Upper lobe of left lung (tissue), 6 donors: ENCODE measurements around the gene ABCA13. TPM values are rescaled to one million over a fixed set of nuclear protein-coding genes. Genes with fewer than 3 reads are reported as not detected.

Experiments
- ATAC-seq, 2 donors: fragments of 200-7000 bp; cut with Tn5 transposase; one replicate each; pipeline ENCODE4 v1.9.1; 2022; ENCODE audit warnings: mild to moderate bottlenecking in 2 of 2, moderate library complexity in 2 of 2; ENCODE audit not compliant: low FRiP score in 2 of 2
- DNase-seq, 2 donors: peaks; one replicate each; pipeline ENCODE4 v3.0.0-alpha.2; 2019 to 2020
- H3K27ac ChIP-seq, 4 donors: fragments of 200-600 bp; sonication (generic); one replicate each; pipeline ENCODE4 v1.5.1; 2016 to 2019
- H3K27me3 ChIP-seq, 4 donors: fragments of 200-600 bp; sonication (generic); one replicate each; pipeline ENCODE4 v1.5.1; 2017 to 2019
- H3K36me3 ChIP-seq, 4 donors: fragments of 200-600 bp; sonication (generic); one replicate each; pipeline ENCODE4 v1.5.1; 2016 to 2019
- H3K4me1 ChIP-seq, 4 donors: fragments of 200-600 bp; sonication (generic); one replicate each; pipeline ENCODE4 v1.5.1; 2018 to 2019
- H3K4me3 ChIP-seq, 4 donors: fragments of 200-600 bp; sonication (generic); one replicate each; pipeline ENCODE4 v1.5.1; 2017 to 2019; ENCODE audit warnings: mild to moderate bottlenecking in 2 of 4, moderate library complexity in 1 of 4
- H3K9me3 ChIP-seq, 4 donors: fragments of 200-600 bp; sonication (generic); one replicate each; pipeline ENCODE4 v1.5.1; 2018 to 2019
- CTCF ChIP-seq, 6 experiments: fragments of 450-650 bp in 4 of 6; fragments of 200-600 bp in 2 of 6; sonication (generic) in 2 of 6; IDR thresholded peaks; one replicate each; pipeline ENCODE4 v1.5.1; 2016 to 2019; ENCODE audit warnings: antibody characterized with exemption in 6 of 6
- EP300 ChIP-seq, 4 donors: sonication (generic); formaldehyde crosslinking; IDR thresholded peaks; one replicate each; pipeline ENCODE4 v1.5.1; 2017; ENCODE audit warnings: antibody characterized with exemption in 4 of 4, control low read depth in 2 of 4
- POLR2A ChIP-seq, 4 donors: fragments of 450-650 bp; IDR thresholded peaks; one replicate each; pipeline ENCODE4 v1.5.1; 2016 to 2017; ENCODE audit warnings: antibody characterized with exemption in 4 of 4, mild to moderate bottlenecking in 2 of 4
- POLR2AphosphoS5 ChIP-seq, 2 donors: sonication (generic); formaldehyde crosslinking; IDR thresholded peaks; one replicate each; pipeline ENCODE4 v1.5.1; 2017; ENCODE audit warnings: antibody characterized with exemption in 2 of 2
- WGBS, 2 donors: methylation state at CpG; one replicate each; pipeline ENCODE4 v1.1.5; 2017 to 2018; 5-methylcytosine and 5-hydroxymethylcytosine counted together
- total RNA-seq, 6 donors: library from RNA; depleted of rRNA in 4 of 6; stranded (reverse); fragments of >200 nt in 4 of 6; gene quantifications; one replicate each; pipeline versions ENCODE4 v1.1.0 to v1.2.1, GENCODE V29; 2016 to 2021
- donor health status: DM: no; HTN: no; CAD: no; lungs with moderate emphysema.
- donor health status: DM: no; HTN: yes; CAD: no; lungs with severe emphysema.

The ABCA13 gene
- total RNA-seq, 6 donors from 2014 or later: 0.49 to 27.7 (median 7.1) TPM

GRCh38 chr7:48638041-48638440 is 466.8 kb downstream of the ABCA13 start:
- WGBS, 2 donors: 84 to 89% methylated on average over 6 of the region's 6 CpGs
- Histone ChIP-seq H3K4me1 (no peaks in the 10 kb centered on the region), H3K36me3 (no peaks in the 10 kb centered on the region), H3K9me3 (no peaks in the 10 kb centered on the region), H3K4me3 (no peak overlapping the region), H3K27ac (no peak overlapping the region), H3K27me3 (no peaks in the 10 kb centered on the region)
- DNase-seq (no peak), ATAC-seq (no peak)
- no peak for TF ChIP-seq POLR2A (IDR thresholded peaks at IDR 0.05)

- Histone ChIP-seq H3K9me3 (no peaks in the 10 kb centered on the region), H3K4me1 (no peaks in the 10 kb centered on the region), H3K27me3 (no peaks in the 10 kb centered on the region), H3K4me3 (no peak overlapping the region), H3K27ac (no peak overlapping the region), H3K36me3 (no peaks in the 10 kb centered on the region)
- peak in 1 of 2 donors; percentile 57 for ATAC-seq
- TF ChIP-seq POLR2A (IDR thresholded peaks at IDR 0.05) (no peak), POLR2AphosphoS5 (IDR thresholded peaks at IDR 0.05) (no peak), CTCF (IDR thresholded peaks at IDR 0.05) (no peak), EP300 (IDR thresholded peaks at IDR 0.05) (no peak)
- peak in 1 of 2 donors; percentile 54 for DNase-seq
- 49 to 53% methylated on average over 2 of the region's 2 CpGs for WGBS, 2 donors
These were observed 472.3 kb downstream of the ABCA13 start for GRCh38 chr7:48643431-48644013.

- TF ChIP-seq POLR2A (IDR thresholded peaks at IDR 0.05): no peak
- DNase-seq: no peak
- Histone ChIP-seq H3K36me3 (no peaks in the 10 kb centered on the region), H3K27me3 (no peaks in the 10 kb centered on the region), H3K4me3 (no peak overlapping the region), H3K4me1 (no peaks in the 10 kb centered on the region), H3K9me3 (no peaks in the 10 kb centered on the region), H3K27ac (no peak overlapping the region)
- 87 to 92% methylated on average over 2 of the region's 2 CpGs for WGBS, 2 donors
- ATAC-seq: no peak
These were observed 486.9 kb downstream of the ABCA13 start for GRCh38 chr7:48658138-48658537.

- Histone ChIP-seq H3K36me3 (no peaks in the 10 kb centered on the region), H3K27me3 (no peaks in the 10 kb centered on the region), H3K9me3 (no peaks in the 10 kb centered on the region), H3K4me3 (no peak overlapping the region), H3K27ac (no peak overlapping the region), H3K4me1 (no peaks in the 10 kb centered on the region)
- DNase-seq: no peak
- no peak for TF ChIP-seq POLR2A (IDR thresholded peaks at IDR 0.05)
- no peak for TF ChIP-seq CTCF (IDR thresholded peaks at IDR 0.05)
- TF ChIP-seq POLR2AphosphoS5 (IDR thresholded peaks at IDR 0.05): no peak
- no peak for TF ChIP-seq EP300 (IDR thresholded peaks at IDR 0.05)
- ATAC-seq: no peak
- WGBS, 2 donors: 53 to 58% methylated on average over 5 of the region's 5 CpGs
These were observed 489.1 kb downstream of the ABCA13 start for GRCh38 chr7:48660306-48660870.

GRCh38 chr7:48664241-48664640 is 493.0 kb downstream of the ABCA13 start:
- H3K27me3 ChIP-seq: no peaks in the 10 kb centered on the region
- H3K9me3 ChIP-seq: no peaks in the 10 kb centered on the region
- DNase-seq (no peak), ATAC-seq (no peak)
- WGBS, 2 donors: 84 to 90% methylated on average over 4 of the region's 4 CpGs
- H3K4me3 ChIP-seq: no peak overlapping the region
- TF ChIP-seq CTCF (IDR thresholded peaks at IDR 0.05) (no peak), EP300 (IDR thresholded peaks at IDR 0.05) (no peak), POLR2AphosphoS5 (IDR thresholded peaks at IDR 0.05) (no peak), POLR2A (IDR thresholded peaks at IDR 0.05) (no peak)
- no peak overlapping the region for H3K27ac ChIP-seq
- no peaks in the 10 kb centered on the region for H3K4me1 ChIP-seq
- H3K36me3 ChIP-seq: no peaks in the 10 kb centered on the region
